IMR-90 (cell line): Measurements from ENCODE around the gene C17orf50. TPM values are rescaled to one million over a fixed set of nuclear protein-coding genes. Genes with fewer than 3 reads are reported as not detected.

Experiments
- ATAC-seq: fragments of 200-7000 bp; cut with Tn5 transposase; 2 replicates; pipeline ENCODE4 v1.9.1; 2020; ENCODE audit warnings: low read depth, mild to moderate bottlenecking, moderate library complexity
- BruUV-seq: library from RNA; stranded (reverse); fragments of 400-500 nt; replicated peaks from 2 replicates; lab custom pipeline; 2021; lab: Mats Ljungman, UMichigan
- CTCF ChIA-PET: fragments of 300-600 bp; formaldehyde crosslinking; extraction: SDS; loops from one replicate; lab custom pipeline; 2021; ENCODE audit warnings: antibody characterized with exemption; lab: Yijun Ruan, JAX
- POLR2A ChIA-PET: fragments of 300-600 bp; sonication (Branson Sonifier 250); formaldehyde crosslinking; loops from one replicate; lab custom pipeline; 2022; ENCODE audit warnings: antibody characterized with exemption; ENCODE audit not compliant: unreplicated experiment; lab: Charles Lee
- DNase-seq: peaks from one replicate; pipeline ENCODE4 v3.0.0; 2013
- H2AFZ ChIP-seq: replicated peaks from 2 replicates; pipeline ENCODE3; 2013; ENCODE audit warnings: low read length, mild to moderate bottlenecking; ENCODE audit not compliant: poor library complexity
- H2AK5ac ChIP-seq: 2 replicates; pipeline ENCODE4 v1.6.1; 2013; ENCODE audit warnings: low read depth, low read length, inconsistent platforms
- H2AK9ac ChIP-seq: replicated peaks from 2 replicates; pipeline ENCODE3; 2013; ENCODE audit warnings: mild to moderate bottlenecking, low read depth, low read length, moderate library complexity; ENCODE audit not compliant: poor library complexity
- H2BK120ac ChIP-seq: 2 replicates; pipeline ENCODE4 v1.6.1; 2013; ENCODE audit warnings: low read depth, low read length, inconsistent platforms
- H2BK15ac ChIP-seq: 3 replicates; pipeline ENCODE4 v1.6.1; 2013; ENCODE audit warnings: low read depth, low read length, inconsistent platforms
- H2BK20ac ChIP-seq: 2 replicates; pipeline ENCODE4 v1.6.1; 2013; ENCODE audit warnings: low read depth, mild to moderate bottlenecking, inconsistent platforms, low read length, moderate library complexity
- H2BK5ac ChIP-seq: 2 replicates; pipeline ENCODE4 v1.6.1; 2013; ENCODE audit warnings: mild to moderate bottlenecking, low read depth, low read length, inconsistent platforms; ENCODE audit not compliant: poor library complexity, severe bottlenecking
- H3K14ac ChIP-seq: replicated peaks from 2 replicates; pipeline ENCODE4 v1.6.1; 2013; ENCODE audit warnings: low read depth, low read length, inconsistent platforms
- H3K18ac ChIP-seq: 2 replicates; pipeline ENCODE4 v1.6.1; 2013; ENCODE audit warnings: low read depth, low read length, control low read depth
- H3K23ac ChIP-seq: 2 replicates; pipeline ENCODE4 v1.6.1; 2013; ENCODE audit warnings: low read depth, low read length, inconsistent platforms
- H3K27ac ChIP-seq: 2 replicates; pipeline ENCODE4 v1.5.1; 2013; ENCODE audit warnings: mild to moderate bottlenecking, control low read depth, low read length; ENCODE audit not compliant: insufficient read depth
- H3K27me3 ChIP-seq: 2 replicates; pipeline ENCODE4 v1.6.1; 2013; ENCODE audit warnings: low read length; ENCODE audit not compliant: control insufficient read depth, insufficient read depth
- H3K36me3 ChIP-seq: 2 replicates; pipeline ENCODE4 v1.6.1; 2013; ENCODE audit warnings: low read length, mixed read lengths; ENCODE audit not compliant: control insufficient read depth, insufficient read depth
- H3K4ac ChIP-seq: 2 replicates; pipeline ENCODE4 v1.6.1; 2013; ENCODE audit warnings: low read depth, low read length, inconsistent platforms
- H3K4me1 ChIP-seq: 2 replicates; pipeline ENCODE4 v1.6.1; 2013; ENCODE audit warnings: low read length, mixed read lengths; ENCODE audit not compliant: control insufficient read depth, insufficient read depth
- H3K4me2 ChIP-seq: 2 replicates; pipeline ENCODE4 v1.6.1; 2013; ENCODE audit warnings: low read depth, mild to moderate bottlenecking, control low read depth, low read length, moderate library complexity
- H3K4me3 ChIP-seq: 2 replicates; pipeline ENCODE4 v1.5.1; 2013; ENCODE audit warnings: low read depth, mild to moderate bottlenecking, control low read depth, low read length, moderate library complexity; ENCODE audit not compliant: insufficient read depth
- H3K56ac ChIP-seq: 2 replicates; pipeline ENCODE4 v1.6.1; 2013; ENCODE audit warnings: low read length, inconsistent platforms; ENCODE audit not compliant: insufficient read depth; ENCODE audit errors: extremely low read depth
- H3K79me1 ChIP-seq, 2 experiments: 2 replicates each; pipeline ENCODE4 v1.6.1; 2013; ENCODE audit warnings: low read length in 2 of 2, inconsistent platforms in 1 of 2, low read depth in 1 of 2
- H3K9ac ChIP-seq: 2 replicates; pipeline ENCODE4 v1.6.1; 2013; ENCODE audit warnings: low read depth, low read length, control low read depth
- H3K9me1 ChIP-seq: 2 replicates; pipeline ENCODE4 v1.6.1; 2013; ENCODE audit warnings: low read length, inconsistent platforms; ENCODE audit not compliant: insufficient read depth
- H3K9me3 ChIP-seq: 2 replicates; pipeline ENCODE4 v1.6.1; 2013; ENCODE audit warnings: low read length; ENCODE audit not compliant: control insufficient read depth, insufficient read depth
- H4K20me1 ChIP-seq: 2 replicates; pipeline ENCODE4 v1.6.1; 2013; ENCODE audit warnings: low read length, inconsistent platforms; ENCODE audit not compliant: insufficient read depth
- H4K5ac ChIP-seq: 2 replicates; pipeline ENCODE4 v1.6.1; 2013; ENCODE audit warnings: mild to moderate bottlenecking, low read depth, low read length, control low read depth
- H4K8ac ChIP-seq, 2 experiments: 2 replicates each; pipeline ENCODE4 v1.6.1; 2013; ENCODE audit warnings: low read depth in 2 of 2, low read length in 2 of 2, control low read depth in 1 of 2, inconsistent platforms in 1 of 2
- H4K91ac ChIP-seq: 2 replicates; pipeline ENCODE4 v1.6.1; 2013; ENCODE audit warnings: low read depth, low read length, inconsistent platforms; ENCODE audit not compliant: insufficient read depth
- BHLHE40 ChIP-seq: fragments of 150-350 bp; IDR thresholded peaks from 2 replicates; pipeline ENCODE4 v1.6.1; 2016; ENCODE audit warnings: mild to moderate bottlenecking, low read depth, low read length
- CEBPB ChIP-seq: IDR thresholded peaks from 2 replicates; pipeline ENCODE4 v1.6.1; 2012; ENCODE audit warnings: low read depth, low read length, improper control_type of control experiment
- CTCF ChIP-seq: conservative IDR thresholded peaks from 2 replicates; pipeline ENCODE4 v1.5.1; 2012; ENCODE audit warnings: mild to moderate bottlenecking, low read depth, low read length, improper control_type of control experiment
- ELK1 ChIP-seq: fragments of 150-350 bp; IDR thresholded peaks from 2 replicates; pipeline ENCODE4 v1.6.1; 2016; ENCODE audit warnings: low read depth, mild to moderate bottlenecking, low read length, moderate library complexity, borderline replicate concordance
- FOS ChIP-seq: fragments of 150-350 bp; IDR thresholded peaks from 2 replicates; pipeline ENCODE4 v1.6.1; 2016; ENCODE audit warnings: low read depth, low read length
- MAFK ChIP-seq: IDR thresholded peaks from 2 replicates; pipeline ENCODE4 v1.6.1; 2012; ENCODE audit warnings: low read depth, low read length, improper control_type of control experiment
- MXI1 ChIP-seq: IDR thresholded peaks from 2 replicates; pipeline ENCODE4 v1.6.1; 2012; ENCODE audit warnings: low read depth, mild to moderate bottlenecking, low read length, moderate library complexity, borderline replicate concordance
- NFE2L2 ChIP-seq: fragments of 150-350 bp; IDR thresholded peaks from 2 replicates; pipeline ENCODE4 v1.6.1; 2016; ENCODE audit warnings: low read depth, mild to moderate bottlenecking, low read length
- POLR2A ChIP-seq: IDR thresholded peaks from 2 replicates; pipeline ENCODE4 v1.6.1; 2012; ENCODE audit warnings: mild to moderate bottlenecking, low read depth, low read length
- RAD21 ChIP-seq: IDR thresholded peaks from 2 replicates; pipeline ENCODE4 v1.6.1; 2012; ENCODE audit warnings: low read length, improper control_type of control experiment
- RCOR1 ChIP-seq: IDR thresholded peaks from 2 replicates; pipeline ENCODE4 v1.6.1; 2012; ENCODE audit warnings: mild to moderate bottlenecking, low read length, improper control_type of control experiment; ENCODE audit not compliant: insufficient replicate concordance
- RFX5 ChIP-seq: IDR thresholded peaks from 2 replicates; pipeline ENCODE4 v1.8.0; 2012; ENCODE audit warnings: low read depth, mild to moderate bottlenecking, low read length, moderate library complexity
- SMC3 ChIP-seq: fragments of 150-350 bp; IDR thresholded peaks from 2 replicates; pipeline ENCODE4 v1.6.1; 2016; ENCODE audit warnings: low read depth, mild to moderate bottlenecking, antibody characterized with exemption, low read length, moderate library complexity
- WGBS, 2 experiments: methylation state at CpG; one replicate each; pipeline versions ENCODE4 v1.1.5 to v1.1.7; 2013; ENCODE audit warnings: missing lambda C conversion rate in 2 of 2; ENCODE audit not compliant: insufficient read length in 1 of 2; ENCODE audit errors: extremely low coverage in 2 of 2; 5-methylcytosine and 5-hydroxymethylcytosine counted together
- dilution Hi-C: fragments of 300-500 bp; cut with HindIII; formaldehyde crosslinking; loops from one replicate; pipeline ENCODE4 v1.14.3; 2018; ENCODE audit warnings: low sequenced_read_pairs; ENCODE audit not compliant: unreplicated experiment
- in situ Hi-C: fragments of 300-500 bp; cut with MboI; formaldehyde crosslinking; loops from 3 replicates; pipeline ENCODE4 v1.14.3; 2019; ENCODE audit warnings: low sequenced_read_pairs, inconsistent platforms, mixed read lengths
- intact Hi-C: fragments of 100-400 bp; cut with micrococcal nuclease; formaldehyde crosslinking; loops from 2 replicates; pipeline ENCODE4 v1.10.0; 2022
- polyA plus RNA-seq, 3 experiments: library from polyadenylated mRNA; depleted of rRNA; stranded (reverse); fragments of >200 nt; gene quantifications; 2 replicates each; pipeline ENCODE4 v1.2.3, GENCODE V29; 2012; ENCODE audit warnings: low replicate concordance in 1 of 3
- total RNA-seq: library from RNA; depleted of rRNA; stranded (reverse); fragments of >200 nt; gene quantifications from 2 replicates; pipeline ENCODE4 v1.2.3, GENCODE V29; 2012

Gene C17orf50
- total and polyA plus RNA-seq, 2 of the 4 experiments (the other 2 are of a cell fraction) = not detected

- in situ Hi-C loops (no loop called here), dilution Hi-C loops (no loop called here), intact Hi-C loops (loop anchor here (5.0 kb wide), 1 partner anchor 36 kb away; no protein-coding TSS in a partner anchor)
- no peak overlapping the region for H2BK20ac ChIP-seq
- ChIA-PET POLR2A (interaction anchor here (0.7 kb wide), 1 partner anchor 135 kb away, joined by 3 read pairs; the partner anchor contains the start of gene PEX12), CTCF (interaction anchor here (1.1 kb wide), 1 partner anchor 400 kb away, joined by 3 read pairs; no protein-coding TSS in a partner anchor)
- peaks cover 9% of the 10 kb centered on the region for H3K9me1 ChIP-seq
- H3K9ac ChIP-seq = no peak overlapping the region
- H3K18ac ChIP-seq = no peak overlapping the region
- H3K4ac ChIP-seq = no peak overlapping the region
- H2BK15ac ChIP-seq = no peak overlapping the region
- H3K56ac ChIP-seq = no peak overlapping the region
- H3K79me1 ChIP-seq = peaks cover 4 to 34% of the 10 kb centered on the region in 2 experiments; a peak in 3 of 4 replicates
- H2AK5ac ChIP-seq = no peak overlapping the region
- WGBS, 2 experiments = 10% methylated on average over 6 of the region's 7 CpGs; no CpG with 5 or more reads in 1 of the 2 experiments
- no peak overlapping the region for H2BK5ac ChIP-seq
- peak overlapping the region; percentile 32; the same call in 1 of the 2 replicates for H3K23ac ChIP-seq
- DNase-seq = peak; percentile 94
- peaks cover 16% of the 10 kb centered on the region; the same call in 1 of the 2 replicates for H4K20me1 ChIP-seq
- H3K9me3 ChIP-seq = no peaks in the 10 kb centered on the region
- H4K91ac ChIP-seq = no peak overlapping the region
- H3K4me3 ChIP-seq = no peak overlapping the region
- no peak overlapping the region for H4K5ac ChIP-seq
- peak overlapping the region; percentile 8; the same call in 1 of the 2 replicates for H3K14ac ChIP-seq
- no peak overlapping the region for H2AFZ ChIP-seq
- no peak for TF ChIP-seq NFE2L2
- TF ChIP-seq RCOR1 = no peak
- TF ChIP-seq SMC3 = no peak
- TF ChIP-seq MXI1 = peak; percentile 28; the same call in 1 of the 2 replicates
- 0 out of 2 replicates have a peak, but pooled peaks have one; percentile 0 for TF ChIP-seq RAD21
- TF ChIP-seq FOS = 0 out of 2 replicates have a peak, but pooled peaks have one; percentile 26
- no peak for TF ChIP-seq RFX5
- peak; percentile 80 for TF ChIP-seq CEBPB
- TF ChIP-seq BHLHE40 = peak; percentile 71
- TF ChIP-seq MAFK = no peak
- no peak for TF ChIP-seq CTCF
- TF ChIP-seq ELK1 = no peak
- TF ChIP-seq POLR2A = no peak
- BruUV-seq = no TSS peak
- H3K4me2 ChIP-seq = peak overlapping the region; percentile 52; the same call in 1 of the 2 replicates
- H3K4me1 ChIP-seq = peaks cover 7% of the 10 kb centered on the region
- H3K27ac ChIP-seq = no peak overlapping the region
- no peak overlapping the region for H4K8ac ChIP-seq
- H3K36me3 ChIP-seq = peaks cover 19% of the 10 kb centered on the region
- H2AK9ac ChIP-seq = peak overlapping the region; percentile 7
- H3K27me3 ChIP-seq = no peaks in the 10 kb centered on the region
- ATAC-seq = peak; percentile 51
- no peak overlapping the region for H2BK120ac ChIP-seq
Measured at GRCh38 chr17:35713069-35713728, 47.5 kb upstream of the C17orf50 start.
